Ishikawa (cell line): Measurements from ENCODE around the gene NAV1.

ENCODE experiments used
- CEBPB ChIP-seq: IDR thresholded peaks from 2 replicates; pipeline ENCODE4 v1.6.1; 2012
- CREB1 ChIP-seq: IDR thresholded peaks from 2 replicates; pipeline ENCODE4 v1.6.1; 2012; ENCODE audit warnings: low read depth
- EGR1 ChIP-seq: IDR thresholded peaks from 2 replicates; pipeline ENCODE4 v1.6.1; 2012
- EP300 ChIP-seq: IDR thresholded peaks from 2 replicates; pipeline ENCODE4 v1.6.1; 2012; ENCODE audit warnings: borderline replicate concordance
- FOXM1 ChIP-seq: IDR thresholded peaks from 2 replicates; pipeline ENCODE4 v1.6.1; 2012; ENCODE audit warnings: low read depth, borderline replicate concordance
- NFIC ChIP-seq: IDR thresholded peaks from 2 replicates; pipeline ENCODE4 v1.6.1; 2012
- RAD21 ChIP-seq: IDR thresholded peaks from 2 replicates; pipeline ENCODE4 v1.6.1; 2012; ENCODE audit warnings: low read depth
- REST ChIP-seq: IDR thresholded peaks from 2 replicates; pipeline ENCODE4 v1.6.1; 2012; ENCODE audit warnings: low read depth, mild to moderate bottlenecking
- TAF1 ChIP-seq: IDR thresholded peaks from 2 replicates; pipeline ENCODE4 v1.6.1; 2012; ENCODE audit warnings: low read depth, mild to moderate bottlenecking
- TCF12 ChIP-seq: IDR thresholded peaks from 2 replicates; pipeline ENCODE4 v1.6.1; 2012; ENCODE audit warnings: low read depth
- TEAD4 ChIP-seq: IDR thresholded peaks from 2 replicates; pipeline ENCODE4 v1.6.1; 2012
- YY1 ChIP-seq: IDR thresholded peaks from 2 replicates; pipeline ENCODE4 v1.6.1; 2012; ENCODE audit warnings: low read depth
- ZBTB7A ChIP-seq: IDR thresholded peaks from 2 replicates; pipeline ENCODE4 v1.6.1; 2012; ENCODE audit warnings: low read depth
- TF ChIP-seq, protein P1 (sequence below): IDR thresholded peaks from 2 replicates; pipeline ENCODE4 v1.6.1; 2012

DNA sequence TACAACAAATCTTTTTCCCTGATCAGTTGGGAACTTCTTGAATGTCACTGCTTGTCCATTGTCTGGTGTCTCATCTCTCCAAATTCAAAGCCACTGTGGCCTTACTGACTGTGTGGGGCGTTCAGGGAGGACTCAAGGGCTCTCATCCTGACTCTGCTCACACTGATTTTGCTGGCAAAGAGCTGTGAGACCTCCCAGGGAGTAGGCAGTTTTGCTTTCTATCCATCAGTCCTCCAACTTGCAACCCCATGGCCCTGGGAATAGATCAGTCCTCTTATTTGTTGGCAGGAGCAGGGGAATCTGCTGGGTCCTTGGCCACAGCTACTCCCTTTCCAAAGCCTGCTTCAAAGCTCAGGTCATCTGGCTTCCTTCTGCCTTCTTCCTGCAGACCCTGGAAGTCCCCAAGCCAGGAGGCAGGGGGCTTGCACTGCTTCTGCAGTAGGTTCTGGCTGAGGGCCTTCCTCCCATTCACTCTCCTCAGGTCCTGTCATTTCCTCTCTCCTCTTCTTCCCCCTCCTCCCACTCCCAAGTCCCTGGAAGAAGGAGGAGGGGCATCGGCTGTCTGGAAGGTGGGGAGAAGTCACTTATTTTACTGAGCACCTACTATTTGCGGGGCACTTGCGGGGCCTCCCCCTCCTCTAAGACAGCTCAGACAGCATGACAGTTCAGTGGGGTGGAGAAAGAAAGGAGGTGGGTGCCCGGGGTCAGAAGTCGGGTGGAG, 876 bp upstream of the NAV1 start:
- no peak for TF ChIP-seq REST
- no peak for TF ChIP-seq EP300
- TF ChIP-seq TAF1 = no peak
- no peak for TF ChIP-seq RAD21
- TF ChIP-seq EGR1 = no peak
- TF ChIP-seq YY1 = no peak
- TF ChIP-seq FOXM1 = no peak
- TF ChIP-seq TEAD4 = no peak
- TF ChIP-seq, protein P1, sequence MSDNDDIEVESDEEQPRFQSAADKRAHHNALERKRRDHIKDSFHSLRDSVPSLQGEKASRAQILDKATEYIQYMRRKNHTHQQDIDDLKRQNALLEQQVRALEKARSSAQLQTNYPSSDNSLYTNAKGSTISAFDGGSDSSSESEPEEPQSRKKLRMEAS = no peak
- no peak for TF ChIP-seq NFIC
- no peak for TF ChIP-seq ZBTB7A
- no peak for TF ChIP-seq CEBPB
- TF ChIP-seq TCF12 = no peak
- no peak for TF ChIP-seq CREB1
